IMR-90 (cell line): ENCODE measurements around the gene SLC25A25. TPM values are rescaled to one million over a fixed set of nuclear protein-coding genes. Genes with fewer than 3 reads are reported as not detected.

Source experiments
- ATAC-seq: fragments of 200-7000 bp; cut with Tn5 transposase; 2 replicates; pipeline ENCODE4 v1.9.1; 2020; ENCODE audit warnings: low read depth, mild to moderate bottlenecking, moderate library complexity
- BruUV-seq: library from RNA; stranded (reverse); fragments of 400-500 nt; replicated peaks from 2 replicates; lab custom pipeline; 2021; lab: Mats Ljungman, UMichigan
- CTCF ChIA-PET: fragments of 300-600 bp; formaldehyde crosslinking; extraction: SDS; loops from one replicate; lab custom pipeline; 2021; ENCODE audit warnings: antibody characterized with exemption; lab: Yijun Ruan, JAX
- POLR2A ChIA-PET: fragments of 300-600 bp; sonication (Branson Sonifier 250); formaldehyde crosslinking; loops from one replicate; lab custom pipeline; 2022; ENCODE audit warnings: antibody characterized with exemption; ENCODE audit not compliant: unreplicated experiment; lab: Charles Lee
- DNase-seq: peaks from one replicate; pipeline ENCODE4 v3.0.0; 2013
- H2AFZ ChIP-seq: replicated peaks from 2 replicates; pipeline ENCODE3; 2013; ENCODE audit warnings: low read length, mild to moderate bottlenecking; ENCODE audit not compliant: poor library complexity
- H2AK5ac ChIP-seq: 2 replicates; pipeline ENCODE4 v1.6.1; 2013; ENCODE audit warnings: low read depth, low read length, inconsistent platforms
- H2AK9ac ChIP-seq: replicated peaks from 2 replicates; pipeline ENCODE3; 2013; ENCODE audit warnings: mild to moderate bottlenecking, low read depth, low read length, moderate library complexity; ENCODE audit not compliant: poor library complexity
- H2BK120ac ChIP-seq: 2 replicates; pipeline ENCODE4 v1.6.1; 2013; ENCODE audit warnings: low read depth, low read length, inconsistent platforms
- H2BK15ac ChIP-seq: 3 replicates; pipeline ENCODE4 v1.6.1; 2013; ENCODE audit warnings: low read depth, low read length, inconsistent platforms
- H2BK20ac ChIP-seq: 2 replicates; pipeline ENCODE4 v1.6.1; 2013; ENCODE audit warnings: low read depth, mild to moderate bottlenecking, inconsistent platforms, low read length, moderate library complexity
- H2BK5ac ChIP-seq: 2 replicates; pipeline ENCODE4 v1.6.1; 2013; ENCODE audit warnings: mild to moderate bottlenecking, low read depth, low read length, inconsistent platforms; ENCODE audit not compliant: poor library complexity, severe bottlenecking
- H3K14ac ChIP-seq: replicated peaks from 2 replicates; pipeline ENCODE4 v1.6.1; 2013; ENCODE audit warnings: low read depth, low read length, inconsistent platforms
- H3K18ac ChIP-seq: 2 replicates; pipeline ENCODE4 v1.6.1; 2013; ENCODE audit warnings: low read depth, low read length, control low read depth
- H3K23ac ChIP-seq: 2 replicates; pipeline ENCODE4 v1.6.1; 2013; ENCODE audit warnings: low read depth, low read length, inconsistent platforms
- H3K27ac ChIP-seq: 2 replicates; pipeline ENCODE4 v1.5.1; 2013; ENCODE audit warnings: mild to moderate bottlenecking, control low read depth, low read length; ENCODE audit not compliant: insufficient read depth
- H3K27me3 ChIP-seq: 2 replicates; pipeline ENCODE4 v1.6.1; 2013; ENCODE audit warnings: low read length; ENCODE audit not compliant: control insufficient read depth, insufficient read depth
- H3K36me3 ChIP-seq: 2 replicates; pipeline ENCODE4 v1.6.1; 2013; ENCODE audit warnings: low read length, mixed read lengths; ENCODE audit not compliant: control insufficient read depth, insufficient read depth
- H3K4ac ChIP-seq: 2 replicates; pipeline ENCODE4 v1.6.1; 2013; ENCODE audit warnings: low read depth, low read length, inconsistent platforms
- H3K4me1 ChIP-seq: 2 replicates; pipeline ENCODE4 v1.6.1; 2013; ENCODE audit warnings: low read length, mixed read lengths; ENCODE audit not compliant: control insufficient read depth, insufficient read depth
- H3K4me2 ChIP-seq: 2 replicates; pipeline ENCODE4 v1.6.1; 2013; ENCODE audit warnings: low read depth, mild to moderate bottlenecking, control low read depth, low read length, moderate library complexity
- H3K4me3 ChIP-seq: 2 replicates; pipeline ENCODE4 v1.5.1; 2013; ENCODE audit warnings: low read depth, mild to moderate bottlenecking, control low read depth, low read length, moderate library complexity; ENCODE audit not compliant: insufficient read depth
- H3K56ac ChIP-seq: 2 replicates; pipeline ENCODE4 v1.6.1; 2013; ENCODE audit warnings: low read length, inconsistent platforms; ENCODE audit not compliant: insufficient read depth; ENCODE audit errors: extremely low read depth
- H3K79me1 ChIP-seq, 2 experiments: 2 replicates each; pipeline ENCODE4 v1.6.1; 2013; ENCODE audit warnings: low read length in 2 of 2, inconsistent platforms in 1 of 2, low read depth in 1 of 2
- H3K9ac ChIP-seq: 2 replicates; pipeline ENCODE4 v1.6.1; 2013; ENCODE audit warnings: low read depth, low read length, control low read depth
- H3K9me1 ChIP-seq: 2 replicates; pipeline ENCODE4 v1.6.1; 2013; ENCODE audit warnings: low read length, inconsistent platforms; ENCODE audit not compliant: insufficient read depth
- H3K9me3 ChIP-seq: 2 replicates; pipeline ENCODE4 v1.6.1; 2013; ENCODE audit warnings: low read length; ENCODE audit not compliant: control insufficient read depth, insufficient read depth
- H4K20me1 ChIP-seq: 2 replicates; pipeline ENCODE4 v1.6.1; 2013; ENCODE audit warnings: low read length, inconsistent platforms; ENCODE audit not compliant: insufficient read depth
- H4K5ac ChIP-seq: 2 replicates; pipeline ENCODE4 v1.6.1; 2013; ENCODE audit warnings: mild to moderate bottlenecking, low read depth, low read length, control low read depth
- H4K8ac ChIP-seq, 2 experiments: 2 replicates each; pipeline ENCODE4 v1.6.1; 2013; ENCODE audit warnings: low read depth in 2 of 2, low read length in 2 of 2, control low read depth in 1 of 2, inconsistent platforms in 1 of 2
- H4K91ac ChIP-seq: 2 replicates; pipeline ENCODE4 v1.6.1; 2013; ENCODE audit warnings: low read depth, low read length, inconsistent platforms; ENCODE audit not compliant: insufficient read depth
- BHLHE40 ChIP-seq: fragments of 150-350 bp; IDR thresholded peaks from 2 replicates; pipeline ENCODE4 v1.6.1; 2016; ENCODE audit warnings: mild to moderate bottlenecking, low read depth, low read length
- CEBPB ChIP-seq: IDR thresholded peaks from 2 replicates; pipeline ENCODE4 v1.6.1; 2012; ENCODE audit warnings: low read depth, low read length, improper control_type of control experiment
- CHD1 ChIP-seq: IDR thresholded peaks from 2 replicates; pipeline ENCODE4 v1.6.1; 2012; ENCODE audit warnings: low read depth, low read length, improper control_type of control experiment
- CTCF ChIP-seq: conservative IDR thresholded peaks from 2 replicates; pipeline ENCODE4 v1.5.1; 2012; ENCODE audit warnings: mild to moderate bottlenecking, low read depth, low read length, improper control_type of control experiment
- FOS ChIP-seq: fragments of 150-350 bp; IDR thresholded peaks from 2 replicates; pipeline ENCODE4 v1.6.1; 2016; ENCODE audit warnings: low read depth, low read length
- MAFK ChIP-seq: IDR thresholded peaks from 2 replicates; pipeline ENCODE4 v1.6.1; 2012; ENCODE audit warnings: low read depth, low read length, improper control_type of control experiment
- MXI1 ChIP-seq: IDR thresholded peaks from 2 replicates; pipeline ENCODE4 v1.6.1; 2012; ENCODE audit warnings: low read depth, mild to moderate bottlenecking, low read length, moderate library complexity, borderline replicate concordance
- NFE2L2 ChIP-seq: fragments of 150-350 bp; IDR thresholded peaks from 2 replicates; pipeline ENCODE4 v1.6.1; 2016; ENCODE audit warnings: low read depth, mild to moderate bottlenecking, low read length
- POLR2A ChIP-seq: IDR thresholded peaks from 2 replicates; pipeline ENCODE4 v1.6.1; 2012; ENCODE audit warnings: mild to moderate bottlenecking, low read depth, low read length
- RAD21 ChIP-seq: IDR thresholded peaks from 2 replicates; pipeline ENCODE4 v1.6.1; 2012; ENCODE audit warnings: low read length, improper control_type of control experiment
- RCOR1 ChIP-seq: IDR thresholded peaks from 2 replicates; pipeline ENCODE4 v1.6.1; 2012; ENCODE audit warnings: mild to moderate bottlenecking, low read length, improper control_type of control experiment; ENCODE audit not compliant: insufficient replicate concordance
- RFX5 ChIP-seq: IDR thresholded peaks from 2 replicates; pipeline ENCODE4 v1.8.0; 2012; ENCODE audit warnings: low read depth, mild to moderate bottlenecking, low read length, moderate library complexity
- SMC3 ChIP-seq: fragments of 150-350 bp; IDR thresholded peaks from 2 replicates; pipeline ENCODE4 v1.6.1; 2016; ENCODE audit warnings: low read depth, mild to moderate bottlenecking, antibody characterized with exemption, low read length, moderate library complexity
- WGBS, 2 experiments: methylation state at CpG; one replicate each; pipeline versions ENCODE4 v1.1.5 to v1.1.7; 2013; ENCODE audit warnings: missing lambda C conversion rate in 2 of 2; ENCODE audit not compliant: insufficient read length in 1 of 2; ENCODE audit errors: extremely low coverage in 2 of 2; 5-methylcytosine and 5-hydroxymethylcytosine counted together
- dilution Hi-C: fragments of 300-500 bp; cut with HindIII; formaldehyde crosslinking; loops from one replicate; pipeline ENCODE4 v1.14.3; 2018; ENCODE audit warnings: low sequenced_read_pairs; ENCODE audit not compliant: unreplicated experiment
- in situ Hi-C: fragments of 300-500 bp; cut with MboI; formaldehyde crosslinking; loops from 3 replicates; pipeline ENCODE4 v1.14.3; 2019; ENCODE audit warnings: low sequenced_read_pairs, inconsistent platforms, mixed read lengths
- intact Hi-C: fragments of 100-400 bp; cut with micrococcal nuclease; formaldehyde crosslinking; loops from 2 replicates; pipeline ENCODE4 v1.10.0; 2022
- polyA plus RNA-seq, 3 experiments: library from polyadenylated mRNA; depleted of rRNA; stranded (reverse); fragments of >200 nt; gene quantifications; 2 replicates each; pipeline ENCODE4 v1.2.3, GENCODE V29; 2012; ENCODE audit warnings: low replicate concordance in 1 of 3
- total RNA-seq: library from RNA; depleted of rRNA; stranded (reverse); fragments of >200 nt; gene quantifications from 2 replicates; pipeline ENCODE4 v1.2.3, GENCODE V29; 2012
- TF ChIP-seq, protein P1 (sequence below): fragments of 150-350 bp; IDR thresholded peaks from 2 replicates; pipeline ENCODE4 v1.6.1; 2017; ENCODE audit warnings: mild to moderate bottlenecking, antibody characterized with exemption, low read length, low read depth
- TF ChIP-seq, protein P2 (sequence below): fragments of 150-350 bp; IDR thresholded peaks from 2 replicates; pipeline ENCODE4 v1.6.1; 2016; ENCODE audit warnings: low read depth, mild to moderate bottlenecking, low read length, moderate library complexity, borderline replicate concordance

Gene SLC25A25
- total and polyA plus RNA-seq, 2 of the 4 experiments (the other 2 are of a cell fraction), result 14.0 to 17.9 TPM

DNA sequence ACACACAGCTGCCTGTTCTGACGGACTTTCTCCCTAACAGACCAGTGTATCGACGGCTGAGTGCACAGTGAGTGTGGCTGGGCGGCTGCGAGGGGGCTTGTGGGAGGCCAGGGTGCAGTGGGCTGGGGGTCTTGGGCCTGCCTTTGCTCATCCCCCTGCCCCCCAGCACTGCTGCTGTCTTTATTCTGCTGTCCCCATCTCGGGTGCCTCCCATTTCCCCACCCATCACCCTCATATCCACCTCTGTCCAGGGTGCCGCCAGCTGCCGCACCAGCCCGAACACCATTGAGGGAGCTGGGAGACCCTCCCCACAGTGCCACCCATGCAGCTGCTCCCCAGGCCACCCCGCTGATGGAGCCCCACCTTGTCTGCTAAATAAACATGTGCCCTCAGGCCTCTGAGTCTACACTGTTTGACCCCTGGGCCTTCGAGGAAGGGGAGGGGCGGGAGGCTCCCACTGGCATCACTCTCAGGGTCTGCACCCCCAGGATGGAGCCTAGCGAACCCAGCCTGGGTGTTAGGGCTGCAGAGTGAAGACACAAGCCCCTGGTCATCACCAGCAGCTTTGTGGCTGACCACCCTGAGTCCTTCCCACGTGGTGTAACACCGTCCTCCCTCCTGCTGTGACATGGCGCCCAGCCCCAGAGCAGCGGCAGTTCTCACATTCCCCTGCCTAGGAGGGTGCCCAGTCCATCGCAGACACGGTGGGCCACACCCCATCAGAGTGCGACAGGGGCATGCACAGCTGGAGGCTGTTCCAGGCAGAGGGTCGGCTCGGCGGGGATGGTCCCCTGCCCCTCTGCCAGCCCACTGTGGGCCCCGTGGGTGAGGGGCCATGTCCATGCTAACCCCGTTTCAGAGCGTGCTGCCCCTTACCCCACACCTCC lies 85.3 kb downstream of the SLC25A25 start:
- Histone ChIP-seq H3K18ac (no peak overlapping the region), H3K23ac (no peak overlapping the region), H2BK120ac (no peak overlapping the region), H3K79me1 (no peaks in the 10 kb centered on the region), H4K20me1 (no peaks in the 10 kb centered on the region), H3K14ac (no peak overlapping the region), H2BK5ac (no peak overlapping the region), H4K91ac (no peak overlapping the region), H3K56ac (no peak overlapping the region), H3K9me1 (no peaks in the 10 kb centered on the region; the same call in 1 of the 2 replicates), H2AFZ (no peak overlapping the region), H3K36me3 (no peaks in the 10 kb centered on the region), H2AK9ac (no peak overlapping the region), H3K9me3 (no peaks in the 10 kb centered on the region), H4K8ac (no peak overlapping the region), H3K4ac (no peak overlapping the region), H2BK20ac (no peak overlapping the region), H3K27ac (no peak overlapping the region), H3K27me3 (peaks cover 14% of the 10 kb centered on the region; the same call in 1 of the 2 replicates), H3K4me2 (no peak overlapping the region), H3K4me1 (no peaks in the 10 kb centered on the region), H2BK15ac (no peak overlapping the region), H3K4me3 (no peak overlapping the region), H3K9ac (no peak overlapping the region), H4K5ac (no peak overlapping the region), H2AK5ac (no peak overlapping the region)
- dilution Hi-C loops, result no loop called here
- ChIA-PET POLR2A (no interaction called here), CTCF (no interaction called here)
- DNase-seq, result no peak
- in situ Hi-C loops, result no loop called here
- ATAC-seq, result no peak
- intact Hi-C loops, result no loop called here
- 65% methylated on average over 7 of the region's 26 CpGs; no CpG with 5 or more reads in 1 of the 2 experiments for WGBS, 2 experiments
- no TSS peak for BruUV-seq
- TF ChIP-seq, protein P1, sequence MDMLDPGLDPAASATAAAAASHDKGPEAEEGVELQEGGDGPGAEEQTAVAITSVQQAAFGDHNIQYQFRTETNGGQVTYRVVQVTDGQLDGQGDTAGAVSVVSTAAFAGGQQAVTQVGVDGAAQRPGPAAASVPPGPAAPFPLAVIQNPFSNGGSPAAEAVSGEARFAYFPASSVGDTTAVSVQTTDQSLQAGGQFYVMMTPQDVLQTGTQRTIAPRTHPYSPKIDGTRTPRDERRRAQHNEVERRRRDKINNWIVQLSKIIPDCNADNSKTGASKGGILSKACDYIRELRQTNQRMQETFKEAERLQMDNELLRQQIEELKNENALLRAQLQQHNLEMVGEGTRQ, result no peak
- no peak for TF ChIP-seq CEBPB
- TF ChIP-seq FOS, result no peak
- no peak for TF ChIP-seq NFE2L2
- no peak for TF ChIP-seq CHD1
- no peak for TF ChIP-seq CTCF
- no peak for TF ChIP-seq MAFK
- TF ChIP-seq RFX5, result no peak
- no peak for TF ChIP-seq MXI1
- TF ChIP-seq, protein P2, sequence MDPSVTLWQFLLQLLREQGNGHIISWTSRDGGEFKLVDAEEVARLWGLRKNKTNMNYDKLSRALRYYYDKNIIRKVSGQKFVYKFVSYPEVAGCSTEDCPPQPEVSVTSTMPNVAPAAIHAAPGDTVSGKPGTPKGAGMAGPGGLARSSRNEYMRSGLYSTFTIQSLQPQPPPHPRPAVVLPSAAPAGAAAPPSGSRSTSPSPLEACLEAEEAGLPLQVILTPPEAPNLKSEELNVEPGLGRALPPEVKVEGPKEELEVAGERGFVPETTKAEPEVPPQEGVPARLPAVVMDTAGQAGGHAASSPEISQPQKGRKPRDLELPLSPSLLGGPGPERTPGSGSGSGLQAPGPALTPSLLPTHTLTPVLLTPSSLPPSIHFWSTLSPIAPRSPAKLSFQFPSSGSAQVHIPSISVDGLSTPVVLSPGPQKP, result no peak
- no peak for TF ChIP-seq BHLHE40
- no peak for TF ChIP-seq SMC3
- no peak for TF ChIP-seq RAD21
- TF ChIP-seq POLR2A, result no peak
- no peak for TF ChIP-seq RCOR1
